D721Med (cell line): ENCODE data around the gene TESK2.
"Not testable (repeated sequence)": the region's sequence is repeated elsewhere in the genome, so short reads cannot be mapped to it uniquely, and the experiment has no call there.

Experiments
- DNase-seq: peaks from one replicate; pipeline ENCODE4 v3.0.0; 2011; ENCODE audit warnings: low spot score; ENCODE audit not compliant: insufficient read length
- FAIRE-seq: peaks from 2 replicates; lab custom pipeline; 2011; peaks lifted over from hg19 to GRCh38; lab: Jason Lieb, UNC
- CTCF ChIP-seq: IDR thresholded peaks from 2 replicates; pipeline ENCODE4 v1.5.1; 2012; ENCODE audit warnings: mild to moderate bottlenecking, control low read depth; ENCODE audit not compliant: insufficient read depth; ENCODE audit errors: missing control alignments

TESK2 gene

GRCh38 chr1:45393718-45394302, 97.2 kb downstream of the TESK2 start:
- FAIRE-seq (no peak), DNase-seq (no peak)
- TF ChIP-seq CTCF, result no peak

- DNase-seq, result no peak
- TF ChIP-seq CTCF, result no peak
- FAIRE-seq, result no peak
Observed at GRCh38 chr1:45386219-45386618, 104.7 kb downstream of the TESK2 start.

GRCh38 chr1:45385302-45385701, 105.7 kb downstream of the TESK2 start:
- DNase-seq (no peak), FAIRE-seq (no peak)
- no peak for TF ChIP-seq CTCF

GRCh38 chr1:45384213-45384612, 106.8 kb downstream of the TESK2 start:
- FAIRE-seq, DNase-seq: not testable (repeated sequence)

- DNase-seq, result no peak
- no peak for TF ChIP-seq CTCF
- FAIRE-seq, result no peak
Observed at GRCh38 chr1:45383191-45383590, 107.8 kb downstream of the TESK2 start.

- DNase-seq (no peak), FAIRE-seq (no peak)
- TF ChIP-seq CTCF, result no peak
Observed at GRCh38 chr1:45381243-45381642, 109.7 kb downstream of the TESK2 start.

GRCh38 chr1:45380730-45381129, 110.2 kb downstream of the TESK2 start:
- DNase-seq, result no peak
- no peak for TF ChIP-seq CTCF
- FAIRE-seq, result no peak

- DNase-seq, result no peak
- TF ChIP-seq CTCF, result no peak
- no peak for FAIRE-seq
Observed at GRCh38 chr1:45380125-45380524, 110.8 kb downstream of the TESK2 start.
